Muscle layer of colon (tissue), 2 donors: ENCODE results near the gene NFIB.

Experiments
- H3K27ac ChIP-seq: one replicate; pipeline ENCODE4 v1.7.0; 2013; ENCODE audit warnings: low read depth, mild to moderate bottlenecking, low read length, moderate library complexity
- H3K27me3 ChIP-seq, 2 donors: one replicate each; pipeline ENCODE4 v1.7.0; 2013; ENCODE audit warnings: low read length in 2 of 2, mild to moderate bottlenecking in 2 of 2; ENCODE audit not compliant: insufficient read depth in 2 of 2, control insufficient read depth in 1 of 2
- H3K36me3 ChIP-seq: one replicate; pipeline ENCODE4 v1.7.0; 2013; ENCODE audit warnings: mild to moderate bottlenecking, low read length; ENCODE audit not compliant: insufficient read depth
- H3K4me1 ChIP-seq: one replicate; pipeline ENCODE4 v1.7.0; 2013; ENCODE audit warnings: mild to moderate bottlenecking, low read length; ENCODE audit not compliant: insufficient read depth
- H3K4me3 ChIP-seq, 2 donors: one replicate each; pipeline ENCODE4 v1.7.0; 2013; ENCODE audit warnings: low read length in 2 of 2, low read depth in 1 of 2, mild to moderate bottlenecking in 1 of 2, moderate library complexity in 1 of 2
- H3K9ac ChIP-seq: one replicate; pipeline ENCODE4 v1.7.0; 2013; ENCODE audit warnings: low read length
- H3K9me3 ChIP-seq: one replicate; pipeline ENCODE4 v1.7.0; 2013; ENCODE audit warnings: mild to moderate bottlenecking, low read length
- donor health status: abdominal sarcoma.
- donor health status: Adenocarcinoma of cecum.

The NFIB gene

DNA sequence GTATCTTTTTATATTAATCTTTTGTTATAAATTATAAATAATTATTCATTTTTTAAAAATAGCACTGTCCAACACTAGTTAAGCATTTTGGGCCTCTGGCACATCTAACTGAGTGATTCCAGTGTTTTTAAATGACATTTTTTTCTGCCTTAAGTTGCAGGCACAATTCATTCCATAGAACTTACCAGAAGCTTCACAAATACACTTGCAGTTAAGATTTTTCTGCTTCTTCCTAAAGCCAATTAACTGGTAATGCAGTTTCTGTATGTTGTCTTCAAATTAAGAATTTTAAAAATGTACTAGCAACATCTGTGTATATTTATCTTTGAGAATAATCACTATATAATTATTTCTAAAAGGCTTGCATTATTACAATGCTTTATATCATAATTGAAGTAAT lies 11.2 kb upstream of the NFIB start:
- Histone ChIP-seq H3K4me1 (peaks cover 24% of the 10 kb centered on the region), H3K27ac (no peak overlapping the region)

DNA sequence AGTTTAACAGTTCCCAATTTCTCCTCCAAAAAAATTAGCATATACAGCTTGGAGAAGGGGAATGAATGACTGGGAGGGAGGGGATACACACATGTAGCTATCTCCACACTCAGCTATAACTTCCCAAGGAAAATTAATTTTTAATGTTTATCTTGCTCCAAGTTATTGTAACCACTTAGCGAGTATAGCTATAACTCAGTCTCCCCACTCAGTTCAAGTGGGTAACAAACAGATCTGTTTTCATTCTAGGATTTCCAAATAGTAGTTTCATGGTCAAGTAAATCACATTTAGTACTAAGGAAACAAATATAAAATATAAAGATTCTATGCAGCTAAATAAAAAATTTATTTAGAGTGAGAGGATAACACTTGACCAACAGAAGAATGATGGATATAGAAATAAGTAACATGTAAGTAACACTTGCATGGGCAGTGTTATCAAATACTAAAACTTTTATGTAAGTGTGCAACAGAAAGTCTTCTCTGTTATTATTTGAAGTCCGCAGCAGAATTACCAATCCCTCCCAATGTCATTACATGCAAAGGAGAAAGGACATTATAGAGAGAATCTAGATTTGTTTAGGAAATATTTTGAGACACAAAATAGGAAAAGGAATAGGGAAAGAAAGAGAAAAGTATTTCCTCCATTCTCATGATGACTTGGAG lies 10.2 kb upstream of the NFIB start:
- Histone ChIP-seq H3K27me3 (no peaks in the 10 kb centered on the region), H3K36me3 (no peaks in the 10 kb centered on the region), H3K9me3 (no peaks in the 10 kb centered on the region), H3K4me1 (peaks cover 32% of the 10 kb centered on the region), H3K27ac (peak overlapping the region; percentile 19), H3K4me3 (no peak overlapping the region), H3K9ac (no peak overlapping the region)

More for the DNA sequence above, 11.2 kb upstream of the NFIB start:
- no peaks in the 10 kb centered on the region for H3K27me3 ChIP-seq
- H3K9ac ChIP-seq = no peak overlapping the region
- no peaks in the 10 kb centered on the region for H3K36me3 ChIP-seq
- H3K4me3 ChIP-seq = no peak overlapping the region
- no peaks in the 10 kb centered on the region for H3K9me3 ChIP-seq

DNA sequence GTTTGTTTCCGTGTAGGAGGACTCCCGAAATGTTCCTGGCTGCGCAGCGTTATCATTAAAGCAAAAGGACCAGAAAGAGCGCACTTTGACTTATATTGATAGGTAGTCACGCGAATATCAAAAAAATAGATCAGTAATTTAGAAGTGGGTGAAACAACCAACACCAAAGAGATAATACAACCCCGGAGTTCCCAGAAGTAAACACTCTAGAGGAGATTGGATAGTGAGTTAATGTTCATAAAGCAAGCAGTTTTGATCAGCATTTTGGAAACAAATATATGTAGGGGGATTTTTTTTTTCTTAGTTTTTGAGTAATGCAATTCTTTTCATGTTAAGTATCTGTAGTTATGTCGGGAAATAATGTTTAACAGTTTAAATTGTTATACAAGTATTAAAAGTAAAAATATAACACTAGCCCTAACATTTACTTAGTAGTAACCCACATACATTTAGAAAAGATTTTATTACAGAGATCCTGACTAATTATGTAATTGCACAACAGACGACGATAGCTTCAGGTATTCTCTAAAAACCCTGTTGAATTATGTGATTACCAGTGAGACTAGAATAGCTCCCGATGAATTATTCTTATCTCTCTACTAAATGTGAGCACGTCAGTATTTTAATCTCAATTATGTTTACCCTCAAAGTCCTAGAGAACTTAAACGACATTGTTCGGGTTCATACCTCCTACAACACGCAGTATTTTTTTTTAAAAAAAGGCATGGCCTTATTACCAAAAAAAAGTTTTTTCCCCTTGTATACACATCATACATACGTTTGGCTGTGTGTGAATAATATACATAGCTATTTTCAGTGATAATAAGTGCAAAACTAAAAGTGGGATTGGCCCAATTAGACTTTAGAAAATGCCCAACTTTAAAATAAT lies 9.4 kb upstream of the NFIB start:
- Histone ChIP-seq H3K4me1 (peaks cover 40% of the 10 kb centered on the region), H3K27me3 (no peaks in the 10 kb centered on the region), H3K9ac (peak overlapping the region; percentile 66), H3K4me3 (peak overlapping the region; percentile 59 to 67), H3K36me3 (no peaks in the 10 kb centered on the region), H3K9me3 (no peaks in the 10 kb centered on the region), H3K27ac (peak overlapping the region; percentile 86)

DNA sequence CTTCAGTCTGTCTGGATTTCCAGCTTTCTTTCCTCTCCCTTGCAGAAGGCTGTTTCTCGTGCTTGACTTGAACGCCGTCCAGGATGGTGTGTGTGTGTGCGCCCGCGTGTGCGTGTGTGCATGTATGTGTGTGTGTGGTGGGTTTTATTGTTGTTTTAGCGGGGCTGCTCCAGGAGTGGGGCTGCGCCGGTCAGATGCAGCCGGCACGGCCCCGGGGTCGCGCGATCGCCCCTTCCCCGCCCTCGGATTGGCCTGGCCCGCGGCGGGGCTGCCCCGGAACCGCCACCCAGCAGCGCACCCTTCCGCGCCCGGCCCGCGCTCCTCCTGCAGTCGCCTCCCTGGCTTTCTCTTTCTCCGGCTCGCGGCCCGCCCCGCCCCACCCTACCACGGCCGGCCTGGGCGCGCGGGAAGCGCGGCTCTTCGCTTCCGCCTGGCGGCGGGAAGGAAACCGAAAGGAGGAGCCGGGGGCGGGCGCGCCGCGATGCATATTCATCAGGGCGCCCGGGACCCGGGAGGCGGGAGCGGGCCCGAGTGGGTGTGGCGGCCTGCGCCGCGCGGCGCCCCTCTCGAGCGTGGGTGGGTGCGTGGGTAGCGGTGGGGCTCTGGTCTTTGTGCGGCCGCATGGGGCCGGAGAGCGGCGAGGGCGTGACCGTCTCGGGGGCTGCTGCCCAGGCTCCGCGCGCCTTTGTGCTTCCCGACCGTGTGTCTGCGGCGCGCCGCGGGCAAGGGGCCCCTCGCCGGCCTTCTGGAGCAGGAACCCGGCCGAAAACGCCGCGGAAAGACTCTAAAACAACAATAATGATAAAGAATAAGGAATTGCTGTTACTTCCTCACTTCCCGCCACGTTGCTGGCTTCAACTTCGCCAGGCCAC lies 8.5 kb upstream of the NFIB start:
- no peaks in the 10 kb centered on the region for H3K9me3 ChIP-seq
- H3K36me3 ChIP-seq = no peaks in the 10 kb centered on the region
- H3K4me3 ChIP-seq = peak overlapping the region; percentile 59 to 67
- peak overlapping the region; percentile 86 for H3K27ac ChIP-seq
- H3K4me1 ChIP-seq = peaks cover 48% of the 10 kb centered on the region
- H3K9ac ChIP-seq = peak overlapping the region; percentile 66
- H3K27me3 ChIP-seq = no peaks in the 10 kb centered on the region

DNA sequence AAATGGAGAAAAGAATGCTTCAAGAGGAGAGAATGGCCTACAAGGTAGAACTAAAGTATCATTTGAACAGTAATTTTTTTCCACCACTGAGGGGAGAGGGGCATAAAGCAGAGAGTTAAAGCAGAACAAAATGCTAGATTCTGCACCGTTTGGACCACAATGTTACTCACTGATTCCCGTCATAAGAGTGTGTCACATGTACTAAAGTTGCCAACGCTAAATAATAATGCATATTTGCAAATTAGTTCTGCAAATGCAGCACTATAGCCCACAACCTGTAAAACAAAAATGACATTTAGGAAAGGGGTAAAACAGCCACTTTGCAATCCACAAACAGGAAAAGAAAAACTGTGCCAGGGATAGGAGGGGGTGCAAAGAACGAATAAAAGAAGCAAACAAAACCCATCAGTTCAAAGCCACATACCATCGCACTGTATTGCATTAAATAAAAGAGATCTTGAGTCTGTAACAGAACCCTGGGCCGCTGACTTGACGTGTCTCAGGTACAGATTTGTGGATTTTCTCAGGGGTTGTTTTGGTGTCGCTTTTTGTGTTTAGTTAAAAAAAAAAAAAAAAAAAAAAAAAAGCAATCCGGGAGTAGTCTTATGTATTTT lies 7.7 kb upstream of the NFIB start:
- H3K4me3 ChIP-seq = peak overlapping the region; percentile 59 to 64
- no peaks in the 10 kb centered on the region for H3K27me3 ChIP-seq
- H3K4me1 ChIP-seq = peaks cover 55% of the 10 kb centered on the region
- H3K36me3 ChIP-seq = no peaks in the 10 kb centered on the region
- no peaks in the 10 kb centered on the region for H3K9me3 ChIP-seq
- H3K27ac ChIP-seq = peak overlapping the region; percentile 86
- H3K9ac ChIP-seq = peak overlapping the region; percentile 21

DNA sequence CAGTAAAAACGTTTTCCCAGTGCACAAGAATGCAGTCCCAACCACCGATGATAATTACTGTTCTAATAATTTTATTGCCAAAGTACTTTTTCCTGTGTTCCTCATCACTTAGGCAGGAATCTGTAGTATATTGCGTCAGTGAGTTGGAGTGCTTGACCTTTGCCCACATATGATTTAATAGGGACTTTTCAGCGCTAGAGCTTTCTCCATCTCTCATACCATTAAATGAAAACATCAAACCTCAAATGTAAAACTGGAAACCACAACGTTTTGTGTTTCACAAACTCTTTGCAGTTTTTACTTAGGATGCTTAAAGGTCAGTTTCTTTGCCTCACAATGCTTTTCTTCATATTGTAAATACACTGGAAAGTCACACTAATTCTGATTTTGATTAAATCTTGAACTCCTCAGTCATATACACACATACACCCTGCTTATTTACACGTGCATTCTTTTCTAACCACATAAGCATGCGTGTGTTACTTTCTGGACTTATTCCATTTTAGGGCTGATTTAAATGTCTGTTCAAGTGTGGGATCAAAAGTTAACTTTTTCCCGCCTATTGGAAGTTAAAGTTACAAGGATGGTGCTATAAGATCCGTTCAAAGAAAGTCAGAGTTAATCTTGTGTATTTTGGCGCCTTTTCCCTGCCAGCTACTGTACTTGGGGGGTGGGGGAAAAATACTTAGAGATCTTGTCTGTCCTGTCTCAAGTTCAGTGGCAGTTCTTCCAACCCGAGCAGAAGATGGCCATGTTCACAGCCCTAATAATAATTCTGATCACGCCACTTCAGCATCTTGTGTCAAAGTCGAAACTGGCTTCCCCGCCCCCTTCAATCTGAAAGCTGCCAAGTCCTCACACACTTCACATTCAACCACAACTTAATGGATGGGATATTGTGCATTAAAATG lies 6.6 kb upstream of the NFIB start:
- no peaks in the 10 kb centered on the region for H3K27me3 ChIP-seq
- H3K36me3 ChIP-seq = no peaks in the 10 kb centered on the region
- peak overlapping the region; percentile 21 for H3K9ac ChIP-seq
- no peaks in the 10 kb centered on the region for H3K9me3 ChIP-seq
- peak overlapping the region; percentile 50 for H3K27ac ChIP-seq
- peaks cover 50% of the 10 kb centered on the region for H3K4me1 ChIP-seq
- H3K4me3 ChIP-seq = peak overlapping the region in 1 of 2 donors; percentile 64

DNA sequence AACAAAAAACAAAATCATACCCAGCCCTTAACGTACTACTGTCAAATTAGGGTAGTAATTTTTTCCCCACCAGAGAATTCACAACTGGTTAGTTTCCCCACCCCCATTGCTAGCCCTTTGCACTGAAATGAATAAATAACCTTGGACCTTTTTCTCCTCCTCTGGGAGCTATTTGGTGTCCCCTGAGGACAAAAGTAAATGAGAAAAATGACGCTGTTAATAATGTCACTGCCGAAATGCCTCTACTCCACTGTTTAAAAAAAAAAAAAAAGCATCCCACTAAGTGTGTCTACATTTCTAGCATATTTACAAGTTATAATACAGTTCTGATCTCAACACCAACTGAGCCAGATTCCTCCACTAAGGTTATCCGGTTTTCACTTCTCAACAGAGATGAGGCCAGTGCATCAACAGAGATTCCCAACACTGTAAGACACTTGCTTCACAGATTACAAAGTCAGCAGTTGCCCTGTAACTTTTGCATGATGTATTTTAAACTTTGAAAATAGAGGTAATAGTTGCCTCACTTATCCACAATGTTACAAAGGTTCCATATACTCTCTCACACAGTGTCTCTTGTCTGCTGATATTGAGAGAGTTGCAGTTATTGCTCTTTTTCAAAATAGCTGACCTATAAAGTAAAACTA lies 5.1 kb upstream of the NFIB start:
- Histone ChIP-seq H3K9me3 (no peaks in the 10 kb centered on the region), H3K4me3 (peak overlapping the region in 1 of 2 donors; percentile 16), H3K4me1 (peaks cover 50% of the 10 kb centered on the region), H3K9ac (no peak overlapping the region), H3K27ac (peak overlapping the region; percentile 77), H3K36me3 (no peaks in the 10 kb centered on the region), H3K27me3 (no peaks in the 10 kb centered on the region)

DNA sequence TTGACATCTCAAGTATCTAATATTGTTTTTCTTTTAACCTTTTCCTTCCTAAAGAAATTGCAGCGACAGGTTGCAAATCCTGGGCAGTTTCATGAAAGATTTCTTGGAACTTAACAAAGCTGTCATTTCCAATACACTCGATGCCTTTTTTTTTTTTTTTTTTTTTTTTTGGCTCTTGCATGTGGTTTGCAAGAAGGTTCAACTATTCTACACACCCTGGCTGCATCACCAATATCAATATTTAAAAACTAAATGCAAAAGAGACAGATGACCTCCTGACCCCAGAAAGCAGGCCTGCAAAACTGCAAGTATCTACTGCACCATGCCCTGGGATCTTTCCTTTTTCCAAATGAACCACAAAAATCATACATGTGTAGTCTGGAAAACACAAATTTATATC lies 4.4 kb upstream of the NFIB start:
- Histone ChIP-seq H3K36me3 (no peaks in the 10 kb centered on the region), H3K4me3 (peak overlapping the region in 1 of 2 donors; percentile 16), H3K4me1 (peaks cover 50% of the 10 kb centered on the region)

DNA sequence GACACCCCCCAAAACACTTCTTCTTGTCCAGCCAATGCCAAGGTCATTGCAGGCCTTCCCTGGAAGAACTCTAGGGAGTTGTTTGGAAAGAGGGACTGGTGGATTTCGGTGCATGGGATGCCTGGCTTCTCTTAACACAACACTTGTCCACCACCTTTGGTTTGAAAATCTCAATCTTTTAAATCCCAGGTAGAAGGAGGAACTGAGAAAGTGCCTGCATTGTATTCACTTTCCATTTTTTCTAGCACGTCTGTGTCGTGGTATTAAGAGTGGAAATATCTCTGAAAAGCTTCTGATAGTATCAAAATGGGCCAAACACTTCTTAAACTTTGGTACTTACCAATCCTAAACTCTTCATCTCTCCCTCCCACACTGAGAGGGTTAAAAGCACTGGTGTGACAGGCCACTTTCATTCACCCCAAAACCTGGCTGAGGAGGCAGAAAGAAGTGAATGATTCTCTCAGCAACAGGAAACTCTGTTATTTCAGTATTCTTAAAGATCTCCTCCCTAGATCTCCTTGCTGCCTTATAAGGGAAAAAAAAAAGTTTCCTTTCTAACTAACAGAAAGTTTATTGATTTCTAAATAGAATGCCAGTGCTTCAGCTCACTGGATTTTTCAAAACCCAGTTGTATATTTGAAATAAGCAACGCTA lies 3.9 kb upstream of the NFIB start:
- no peaks in the 10 kb centered on the region for H3K27me3 ChIP-seq
- peak overlapping the region; percentile 77 for H3K27ac ChIP-seq
- H3K4me3 ChIP-seq = peak overlapping the region in 1 of 2 donors; percentile 78
- peaks cover 50% of the 10 kb centered on the region for H3K4me1 ChIP-seq
- H3K36me3 ChIP-seq = no peaks in the 10 kb centered on the region
- peak overlapping the region; percentile 3 for H3K9ac ChIP-seq
- no peaks in the 10 kb centered on the region for H3K9me3 ChIP-seq

More for the DNA sequence above, 4.4 kb upstream of the NFIB start:
- Histone ChIP-seq H3K27ac (peak overlapping the region; percentile 77), H3K27me3 (no peaks in the 10 kb centered on the region), H3K9ac (peak overlapping the region; percentile 3), H3K9me3 (no peaks in the 10 kb centered on the region)
